Measurements from ENCODE around the gene FAM53B.

FAM53B gene

GRCh38 chr10:124573726-124574455, 170.3 kb downstream of the FAM53B start:
- TF ChIP-seq CTCF (IDR thresholded peaks at IDR 0.05): no peak

- no peak for TF ChIP-seq CTCF (IDR thresholded peaks at IDR 0.05)
Measured at GRCh38 chr10:124572751-124573150, 171.4 kb downstream of the FAM53B start.

- no peak for TF ChIP-seq CTCF (IDR thresholded peaks at IDR 0.05)
Measured at GRCh38 chr10:124570646-124571045, 173.5 kb downstream of the FAM53B start.

DNA sequence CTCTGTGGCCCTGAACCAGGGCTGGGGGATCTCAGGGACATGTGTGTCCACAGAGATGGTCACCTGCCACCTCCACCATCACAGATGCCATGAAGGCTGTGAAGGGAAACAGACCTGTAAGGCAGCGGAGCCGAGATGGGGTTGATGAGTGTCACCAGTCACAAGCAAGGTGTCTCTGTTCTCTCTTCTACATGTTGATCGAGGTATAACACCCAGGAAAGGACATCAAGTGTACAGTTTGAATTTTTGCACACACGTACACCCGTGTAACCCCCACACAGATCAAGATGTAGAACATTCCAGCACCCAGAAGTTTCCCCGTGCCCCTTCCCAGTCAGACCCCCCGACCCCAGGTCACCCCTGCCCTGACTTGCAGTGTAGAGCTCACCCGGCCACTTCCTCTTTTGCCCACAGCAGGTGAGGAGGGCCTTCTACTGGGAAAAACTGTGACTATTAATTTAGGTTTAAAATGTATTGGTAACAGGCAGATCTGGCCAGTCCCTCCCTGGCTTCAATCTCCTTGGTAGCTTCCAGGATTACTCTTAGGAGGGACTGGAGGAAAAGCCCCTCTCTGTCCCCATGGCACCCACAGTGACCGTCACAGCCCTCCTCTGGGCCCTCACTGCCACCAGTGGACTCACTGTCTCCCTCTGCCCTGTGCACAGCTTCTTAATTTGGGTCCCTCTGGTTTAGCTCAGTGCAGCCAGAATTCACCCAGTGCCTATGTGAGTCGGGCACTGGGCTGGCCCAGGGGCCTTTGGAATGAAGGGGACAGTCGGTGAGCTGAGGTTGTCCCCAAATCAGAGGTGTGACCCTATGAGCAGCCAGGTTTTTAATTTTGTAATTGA, 174.3 kb downstream of the FAM53B start:
- TF ChIP-seq CTCF (IDR thresholded peaks at IDR 0.05): no peak
